Fibroblast of lung (primary cell): Measurements from ENCODE around the gene LINC00305.

ENCODE experiments used
- EZH2 ChIP-seq: IDR thresholded peaks from 2 replicates; pipeline ENCODE4 v1.5.1; 2012; ENCODE audit warnings: low read length, control low read depth, mild to moderate bottlenecking; ENCODE audit errors: missing control alignments
- TF ChIP-seq, protein P1 (sequence below), 2 donors: IDR thresholded peaks in 1 of 2; conservative IDR thresholded peaks in 1 of 2; 1 replicate in 1 of 2; 2 replicates in 1 of 2; pipeline ENCODE4 v1.5.1; 2011 to 2012; ENCODE audit warnings: low read length in 2 of 2, control low read depth in 1 of 2, inconsistent platforms in 1 of 2, low read depth in 1 of 2, mild to moderate bottlenecking in 1 of 2

DNA sequence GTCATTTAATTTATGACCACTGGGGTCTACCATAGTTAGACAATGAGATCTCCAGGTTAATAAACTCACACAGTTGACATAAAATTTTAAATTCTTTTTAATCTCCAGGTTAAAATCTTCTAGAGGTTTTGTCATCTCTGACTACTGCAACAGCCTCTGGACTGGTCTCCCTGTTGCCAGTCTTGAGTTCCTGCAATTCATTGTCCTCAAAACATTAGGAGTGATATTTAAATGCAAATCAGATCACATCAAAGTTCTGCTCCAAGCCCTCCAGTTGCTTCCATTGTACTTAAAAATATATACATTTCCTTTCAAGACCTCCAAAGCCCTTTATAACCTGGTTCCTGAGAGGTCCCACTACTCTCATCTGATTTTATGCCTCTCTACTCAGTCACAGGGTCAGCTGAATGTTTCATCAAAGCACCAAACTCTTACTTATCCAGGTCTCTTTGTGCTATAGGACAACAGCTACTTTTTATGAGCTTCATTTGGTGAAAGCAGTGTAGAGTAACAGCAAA lies 18.6 kb upstream of the LINC00305 start:
- no peak for TF ChIP-seq EZH2
- TF ChIP-seq, protein P1, sequence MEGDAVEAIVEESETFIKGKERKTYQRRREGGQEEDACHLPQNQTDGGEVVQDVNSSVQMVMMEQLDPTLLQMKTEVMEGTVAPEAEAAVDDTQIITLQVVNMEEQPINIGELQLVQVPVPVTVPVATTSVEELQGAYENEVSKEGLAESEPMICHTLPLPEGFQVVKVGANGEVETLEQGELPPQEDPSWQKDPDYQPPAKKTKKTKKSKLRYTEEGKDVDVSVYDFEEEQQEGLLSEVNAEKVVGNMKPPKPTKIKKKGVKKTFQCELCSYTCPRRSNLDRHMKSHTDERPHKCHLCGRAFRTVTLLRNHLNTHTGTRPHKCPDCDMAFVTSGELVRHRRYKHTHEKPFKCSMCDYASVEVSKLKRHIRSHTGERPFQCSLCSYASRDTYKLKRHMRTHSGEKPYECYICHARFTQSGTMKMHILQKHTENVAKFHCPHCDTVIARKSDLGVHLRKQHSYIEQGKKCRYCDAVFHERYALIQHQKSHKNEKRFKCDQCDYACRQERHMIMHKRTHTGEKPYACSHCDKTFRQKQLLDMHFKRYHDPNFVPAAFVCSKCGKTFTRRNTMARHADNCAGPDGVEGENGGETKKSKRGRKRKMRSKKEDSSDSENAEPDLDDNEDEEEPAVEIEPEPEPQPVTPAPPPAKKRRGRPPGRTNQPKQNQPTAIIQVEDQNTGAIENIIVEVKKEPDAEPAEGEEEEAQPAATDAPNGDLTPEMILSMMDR (conservative IDR thresholded peaks at IDR 0.05 in 1 of 2, IDR thresholded peaks at IDR 0.05 in 1 of 2; ENCODE audit: low read depth in 1 of 2, low read length in 2 of 2), result no peak
